HG03432 (cell line): ENCODE data around the gene AK8.

Source experiments
- ATAC-seq: cut with Tn5 transposase; IDR thresholded peaks from one replicate; pipeline ENCODE4 v1.9.1; 2021; ENCODE audit warnings: mild to moderate bottlenecking, moderate library complexity; ENCODE audit not compliant: unreplicated experiment

Gene AK8

DNA sequence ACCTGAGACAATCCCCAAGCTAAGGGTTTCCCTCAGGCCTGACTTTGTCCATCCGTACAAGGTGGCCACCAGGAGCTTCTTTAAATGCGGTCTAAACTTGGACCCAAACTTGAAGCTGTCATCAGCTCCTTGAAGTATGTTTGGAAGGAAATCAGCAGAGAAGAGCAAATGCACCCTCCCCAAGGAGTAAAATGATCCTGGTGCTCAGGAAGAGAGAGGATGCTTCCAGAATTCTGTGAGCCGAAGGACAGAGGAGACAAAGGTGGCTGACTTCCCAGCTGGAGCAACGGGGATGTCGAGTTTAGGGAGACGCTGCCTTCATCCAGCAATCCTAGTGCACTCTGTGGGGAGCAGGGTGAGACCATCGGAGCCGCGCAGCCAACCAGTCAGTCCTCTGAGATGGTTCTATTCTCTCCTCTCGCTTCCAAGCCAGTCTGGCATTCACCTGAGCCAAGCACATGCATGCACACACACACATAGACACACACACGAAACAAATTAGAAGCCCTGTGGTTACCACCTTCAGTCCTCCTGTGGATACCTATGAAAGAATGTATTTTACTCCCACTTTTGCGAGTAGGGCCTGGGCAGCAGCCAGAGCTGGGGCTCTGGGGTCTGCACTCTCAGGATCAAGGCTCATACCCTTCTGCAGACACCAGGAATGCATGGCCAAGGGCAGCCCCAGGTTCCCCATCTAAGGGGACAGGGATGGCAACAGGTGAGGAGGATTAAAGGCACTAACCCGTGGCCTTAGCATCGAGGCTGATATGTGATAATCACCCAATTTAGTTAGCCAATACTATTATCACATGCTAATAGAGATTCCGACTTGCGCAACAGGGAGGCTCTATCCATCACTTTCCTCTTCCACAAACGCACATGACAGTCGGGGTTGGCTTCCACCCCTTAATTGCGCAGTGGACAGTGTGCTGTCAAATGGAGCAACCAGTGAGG, 132.1 kb downstream of the AK8 start:
- ATAC-seq = no peak

DNA sequence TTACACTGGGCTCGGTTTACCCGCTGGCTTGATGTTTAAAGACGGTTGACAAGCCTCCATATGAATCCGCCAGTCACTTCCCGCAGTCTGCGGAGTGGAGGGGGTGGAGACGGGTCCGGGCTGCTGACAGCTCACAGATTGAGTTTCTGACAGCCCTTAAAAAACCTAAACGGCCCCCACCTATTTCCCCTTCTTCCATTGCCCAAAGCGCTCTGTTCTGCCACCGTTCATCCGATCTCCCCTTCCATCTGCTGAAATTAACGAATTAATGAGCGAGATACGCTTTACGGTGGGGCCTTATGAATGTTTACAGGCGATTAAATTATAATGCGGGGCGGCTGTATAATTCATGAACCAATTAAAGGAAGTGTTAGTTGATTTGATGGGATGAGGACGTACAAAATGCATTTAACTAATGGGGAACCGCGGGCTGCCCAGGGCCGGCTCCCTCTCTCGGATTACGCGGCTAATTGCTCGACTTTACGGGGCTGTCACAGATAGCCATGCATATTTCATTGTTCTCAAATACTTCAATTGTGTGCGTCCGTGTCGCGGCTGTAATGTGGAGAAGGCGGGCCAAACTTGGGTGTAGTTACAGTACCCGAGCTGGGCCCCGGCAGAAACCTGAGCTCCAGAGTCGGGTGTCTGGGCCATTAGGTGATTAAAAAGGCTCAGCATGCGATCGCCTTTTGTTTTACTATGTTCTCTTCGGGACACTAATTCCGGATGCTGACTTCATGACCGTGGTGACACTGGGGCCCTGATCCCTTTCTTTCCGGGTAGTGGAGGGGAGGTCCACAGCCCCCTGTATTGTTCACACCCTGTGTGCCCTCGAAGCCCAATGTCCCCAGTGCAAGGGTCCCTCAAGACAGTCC, 133.0 kb downstream of the AK8 start:
- no peak for ATAC-seq

DNA sequence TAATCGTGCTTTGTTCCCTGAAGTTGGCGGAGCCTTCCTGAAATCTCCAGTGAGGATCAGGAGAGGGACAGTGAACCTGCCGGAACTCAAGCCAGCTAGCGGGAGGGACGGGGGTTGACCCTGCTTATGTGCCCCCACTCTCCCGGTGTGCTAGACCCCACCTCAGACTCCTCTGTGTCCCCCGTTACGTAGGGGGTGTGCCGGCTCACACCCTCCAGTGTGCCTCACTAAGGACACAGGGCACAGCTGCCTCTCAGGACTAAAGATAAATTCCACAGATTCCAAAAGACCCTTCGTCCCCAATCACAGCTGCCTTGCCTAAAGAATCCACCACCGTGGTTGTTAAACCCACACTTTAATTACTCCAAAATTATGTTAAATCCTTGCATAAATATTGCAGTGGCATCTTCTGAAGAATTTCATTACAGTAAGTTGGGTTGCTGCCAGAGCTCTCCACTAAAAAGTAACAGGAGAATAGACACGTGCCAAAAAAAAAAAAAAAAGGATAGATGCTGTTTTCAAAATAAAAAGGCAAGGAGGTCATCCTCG, 134.1 kb downstream of the AK8 start:
- no peak for ATAC-seq

DNA sequence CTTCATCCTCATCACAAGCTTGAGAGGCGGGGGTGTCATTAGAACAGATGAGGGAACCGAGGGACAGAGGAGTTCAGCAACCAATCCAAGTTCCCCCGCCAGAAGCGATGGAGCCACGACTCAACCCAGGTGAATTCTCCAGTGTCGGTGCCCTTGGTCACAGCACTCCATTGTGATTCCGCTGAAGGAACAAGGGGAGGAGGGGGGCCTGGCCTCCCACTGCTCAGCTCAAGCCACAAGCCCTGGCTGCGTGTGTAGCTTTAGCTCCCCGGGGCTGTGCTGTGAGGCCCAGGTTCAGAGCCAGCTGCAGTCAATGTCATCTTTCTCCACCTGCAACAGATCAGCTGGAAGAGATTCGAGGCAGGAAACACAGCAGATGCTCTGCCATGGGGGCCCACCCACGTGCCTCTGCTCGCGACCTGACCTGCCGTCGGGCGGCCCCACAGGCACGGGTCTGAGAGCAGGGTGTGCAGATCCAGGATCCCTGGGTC, 135.2 kb downstream of the AK8 start:
- ATAC-seq = no peak

- no peak for ATAC-seq
Measured at GRCh38 chr9:132740526-132741309, 137.4 kb downstream of the AK8 start.

DNA sequence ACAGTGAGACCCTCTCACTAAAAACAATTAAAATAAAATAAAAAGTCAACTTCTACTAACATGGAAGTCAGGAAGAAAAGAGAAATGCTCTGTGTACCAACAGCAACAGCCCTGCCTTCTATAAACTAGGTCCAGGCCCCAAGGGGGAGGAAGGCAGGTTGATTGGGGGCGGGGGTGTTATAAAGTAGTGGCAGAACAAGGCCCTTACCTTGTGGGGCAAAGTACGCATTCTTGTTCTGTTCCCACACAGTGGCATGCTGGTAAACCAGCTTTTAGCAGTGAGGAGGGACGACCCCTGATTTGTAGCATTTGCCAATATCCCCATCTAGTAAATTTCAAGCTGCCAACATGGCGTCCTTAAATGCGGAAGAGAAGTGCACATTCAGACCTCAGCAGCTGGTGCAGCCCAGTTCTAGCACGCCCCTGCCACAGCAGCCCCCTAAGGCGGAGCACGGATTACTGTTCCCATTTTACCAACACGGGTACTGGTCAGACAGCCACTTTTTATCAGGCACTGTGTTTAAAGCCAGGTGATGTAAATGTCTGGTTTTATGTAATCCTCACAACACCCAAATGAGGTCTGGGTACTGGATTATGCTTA, 138.3 kb downstream of the AK8 start:
- ATAC-seq = no peak

- ATAC-seq = no peak
Measured at GRCh38 chr9:132733260-132733815, 144.7 kb downstream of the AK8 start.

GRCh38 chr9:132732326-132733259, 145.5 kb downstream of the AK8 start:
- ATAC-seq = no peak

DNA sequence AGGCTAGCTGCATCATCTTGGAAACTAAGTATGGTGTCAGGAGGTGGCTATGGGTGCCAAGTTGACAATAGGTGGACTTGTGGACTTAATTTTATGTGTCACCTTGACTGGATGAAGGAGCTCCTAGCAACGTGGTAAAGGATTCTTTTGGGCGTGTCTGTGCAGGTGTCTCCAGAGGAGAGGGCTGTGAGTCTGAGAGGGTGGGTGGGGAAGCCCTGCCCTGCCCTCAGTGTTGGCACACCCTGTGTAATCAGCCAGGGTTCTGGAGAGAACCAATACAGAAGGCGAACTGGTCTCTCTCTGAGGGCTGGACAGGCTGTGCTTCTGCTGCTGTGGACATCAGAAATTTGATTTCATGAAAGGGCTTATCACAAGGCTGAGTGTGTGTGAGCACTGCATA, 146.9 kb downstream of the AK8 start:
- no peak for ATAC-seq

- ATAC-seq = no peak
Measured at GRCh38 chr9:132730054-132731033, 147.7 kb downstream of the AK8 start.

DNA sequence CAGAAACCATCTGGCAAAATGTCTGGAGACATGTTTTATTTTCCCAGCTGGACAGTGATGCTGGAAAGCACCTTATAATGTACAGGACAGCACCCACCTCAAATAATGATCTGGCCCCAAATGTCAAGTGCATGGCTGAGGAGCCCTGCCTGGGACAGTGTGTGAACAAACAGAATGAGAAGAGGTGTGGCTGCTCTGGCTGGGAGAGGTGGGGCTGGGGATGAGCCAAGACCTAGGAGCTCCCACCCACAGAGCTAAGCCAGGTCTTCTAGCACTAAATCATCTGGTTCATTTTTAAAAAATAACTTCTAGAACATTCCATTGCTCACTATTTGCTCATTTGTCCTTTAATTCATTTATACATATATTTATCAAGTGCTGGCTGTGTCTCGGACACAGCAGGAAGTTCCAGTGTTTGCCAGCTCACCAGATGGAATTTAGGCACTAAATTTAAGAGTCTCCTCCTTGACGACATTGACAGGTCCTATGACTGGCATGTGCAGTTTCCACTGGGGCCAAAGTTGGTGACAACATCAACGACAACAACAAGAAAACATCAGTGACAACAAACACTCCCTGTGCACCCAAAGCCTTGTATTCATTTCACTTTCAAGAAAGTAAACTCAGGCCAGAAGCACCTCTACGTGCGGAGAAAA, 148.7 kb downstream of the AK8 start:
- no peak for ATAC-seq

DNA sequence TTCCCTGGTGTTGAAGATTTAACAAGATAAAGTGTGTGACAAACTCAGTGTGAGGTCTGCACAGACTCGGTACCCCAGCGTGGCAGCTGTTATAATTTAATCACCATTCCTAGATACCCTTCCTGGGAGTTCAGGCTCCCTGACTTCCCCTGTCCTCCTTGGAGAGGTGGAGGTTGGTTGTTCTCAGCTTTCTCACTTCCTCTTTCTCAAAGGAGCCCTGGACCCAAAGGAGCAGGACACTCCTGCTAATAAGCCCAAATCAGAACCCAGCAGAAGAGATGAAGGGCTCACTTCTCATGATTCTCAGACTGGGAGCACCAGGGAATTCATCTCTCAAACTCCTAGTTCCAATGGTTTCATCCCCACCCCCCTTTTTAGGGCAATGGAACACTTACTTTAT, 149.6 kb downstream of the AK8 start:
- no peak for ATAC-seq

DNA sequence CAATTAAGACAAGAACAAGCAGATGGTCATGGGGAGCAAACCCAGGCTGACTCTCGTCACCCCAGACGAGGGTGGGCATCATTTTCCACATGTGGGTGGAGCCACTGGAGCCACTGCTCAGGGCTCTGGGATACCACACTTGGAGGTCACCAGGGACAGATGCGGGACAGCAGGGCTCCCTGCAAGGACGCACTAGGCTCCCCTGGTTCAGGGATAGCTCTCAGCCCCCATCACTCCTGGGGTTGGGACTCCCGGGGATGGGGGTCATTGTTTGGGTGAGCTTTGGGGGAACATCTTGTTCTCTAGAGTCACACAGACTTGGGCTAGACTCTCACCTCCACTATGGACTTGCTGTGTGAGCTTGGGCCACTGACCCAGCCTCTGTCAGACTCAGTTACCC, 150.0 kb downstream of the AK8 start:
- ATAC-seq = no peak

GRCh38 chr9:132726576-132727130, 151.4 kb downstream of the AK8 start:
- no peak for ATAC-seq

- ATAC-seq = no peak
Measured at GRCh38 chr9:132725306-132725705, 152.8 kb downstream of the AK8 start.

- no peak for ATAC-seq
Measured at GRCh38 chr9:132723809-132724208, 154.3 kb downstream of the AK8 start.

GRCh38 chr9:132722564-132723065, 155.5 kb downstream of the AK8 start:
- no peak for ATAC-seq
